ENCODE results near the gene RBM43.

DNA sequence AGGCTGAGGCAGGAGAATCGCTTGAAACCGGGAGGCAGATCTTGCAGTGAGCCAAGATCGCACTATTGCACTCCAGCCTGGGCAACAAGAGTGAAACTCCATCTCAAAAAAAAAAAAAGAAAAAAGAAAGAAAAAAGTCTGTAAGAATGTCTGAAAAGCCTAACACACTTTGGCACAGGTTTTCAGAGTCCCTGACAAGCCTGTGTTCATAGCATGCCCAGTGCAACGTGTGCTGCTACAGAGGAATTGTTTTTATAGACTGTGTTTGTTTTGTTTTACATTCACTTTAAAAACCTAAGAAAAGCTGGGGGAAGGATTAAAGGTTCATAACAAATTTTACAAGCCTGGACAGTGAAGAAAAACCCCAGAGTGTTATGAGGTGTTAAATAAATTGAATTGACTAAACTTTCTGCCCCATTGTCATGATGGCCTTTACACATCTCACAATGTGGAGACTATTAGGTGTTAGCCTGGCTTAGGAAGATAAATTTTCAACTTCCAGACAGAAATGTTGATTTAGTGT lies 55.2 kb downstream of the RBM43 start:
- TF ChIP-seq POLR2AphosphoS5 (IDR thresholded peaks at IDR 0.05; ENCODE audit: low read depth, low read length) (no peak), TAF1 (IDR thresholded peaks at IDR 0.05; ENCODE audit: borderline replicate concordance, insufficient read depth, low read length) (no peak), SIN3A (IDR thresholded peaks at IDR 0.05; ENCODE audit: borderline replicate concordance, insufficient read depth, low read length) (no peak), FOXP2 (optimal IDR thresholded peaks at IDR 0.05; ENCODE audit: borderline replicate concordance, extremely low read depth, extremely low read length, insufficient read depth) (no peak)
- TF ChIP-seq, protein P1, sequence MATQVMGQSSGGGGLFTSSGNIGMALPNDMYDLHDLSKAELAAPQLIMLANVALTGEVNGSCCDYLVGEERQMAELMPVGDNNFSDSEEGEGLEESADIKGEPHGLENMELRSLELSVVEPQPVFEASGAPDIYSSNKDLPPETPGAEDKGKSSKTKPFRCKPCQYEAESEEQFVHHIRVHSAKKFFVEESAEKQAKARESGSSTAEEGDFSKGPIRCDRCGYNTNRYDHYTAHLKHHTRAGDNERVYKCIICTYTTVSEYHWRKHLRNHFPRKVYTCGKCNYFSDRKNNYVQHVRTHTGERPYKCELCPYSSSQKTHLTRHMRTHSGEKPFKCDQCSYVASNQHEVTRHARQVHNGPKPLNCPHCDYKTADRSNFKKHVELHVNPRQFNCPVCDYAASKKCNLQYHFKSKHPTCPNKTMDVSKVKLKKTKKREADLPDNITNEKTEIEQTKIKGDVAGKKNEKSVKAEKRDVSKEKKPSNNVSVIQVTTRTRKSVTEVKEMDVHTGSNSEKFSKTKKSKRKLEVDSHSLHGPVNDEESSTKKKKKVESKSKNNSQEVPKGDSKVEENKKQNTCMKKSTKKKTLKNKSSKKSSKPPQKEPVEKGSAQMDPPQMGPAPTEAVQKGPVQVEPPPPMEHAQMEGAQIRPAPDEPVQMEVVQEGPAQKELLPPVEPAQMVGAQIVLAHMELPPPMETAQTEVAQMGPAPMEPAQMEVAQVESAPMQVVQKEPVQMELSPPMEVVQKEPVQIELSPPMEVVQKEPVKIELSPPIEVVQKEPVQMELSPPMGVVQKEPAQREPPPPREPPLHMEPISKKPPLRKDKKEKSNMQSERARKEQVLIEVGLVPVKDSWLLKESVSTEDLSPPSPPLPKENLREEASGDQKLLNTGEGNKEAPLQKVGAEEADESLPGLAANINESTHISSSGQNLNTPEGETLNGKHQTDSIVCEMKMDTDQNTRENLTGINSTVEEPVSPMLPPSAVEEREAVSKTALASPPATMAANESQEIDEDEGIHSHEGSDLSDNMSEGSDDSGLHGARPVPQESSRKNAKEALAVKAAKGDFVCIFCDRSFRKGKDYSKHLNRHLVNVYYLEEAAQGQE (IDR thresholded peaks at IDR 0.05; ENCODE audit: insufficient read depth in 1 of 2, low read depth in 2 of 2, low read length in 2 of 2) = no peak
